OCI-LY7 (cell line): ENCODE measurements around the gene ADAMTS2. TPM values are rescaled to one million over a fixed set of nuclear protein-coding genes. Genes with fewer than 3 reads are reported as not detected.

Experiments
- BruUV-seq: library from RNA; stranded (reverse); fragments of 400-500 nt; replicated peaks from 2 replicates; lab custom pipeline; 2021; lab: Mats Ljungman, UMichigan
- CTCF ChIA-PET: fragments of 300-600 bp; sonication (Branson Sonifier 250); formaldehyde crosslinking; loops from one replicate; lab custom pipeline; 2022; ENCODE audit warnings: antibody characterized with exemption; ENCODE audit not compliant: unreplicated experiment; lab: Charles Lee
- POLR2A ChIA-PET: fragments of 300-600 bp; sonication (Branson Sonifier 250); formaldehyde crosslinking; loops from one replicate; lab custom pipeline; 2022; ENCODE audit warnings: antibody characterized with exemption; lab: Charles Lee
- DNase-seq: peaks from one replicate; pipeline ENCODE4 v3.0.0-alpha.2; 2015; ENCODE audit warnings: low spot score
- H2AFZ ChIP-seq: fragments of 200-600 bp; sonication (generic), shearing (Covaris generic); 2 replicates; pipeline ENCODE4 v1.6.1; 2014; ENCODE audit warnings: mild to moderate bottlenecking, antibody characterized with exemption, low read length, moderate library complexity
- H3K27ac ChIP-seq: fragments of 200-600 bp; sonication (generic); 2 replicates; pipeline ENCODE4 v1.5.1; 2014; ENCODE audit warnings: mixed run types, low read depth, mild to moderate bottlenecking, moderate library complexity, low read length, inconsistent platforms; ENCODE audit not compliant: poor library complexity, severe bottlenecking
- H3K36me3 ChIP-seq: fragments of 200-600 bp; sonication (generic); 2 replicates; pipeline ENCODE4 v1.6.1; 2014; ENCODE audit warnings: mild to moderate bottlenecking, antibody characterized with exemption, low read length, moderate library complexity, mixed read lengths; ENCODE audit not compliant: insufficient read depth
- H3K4me1 ChIP-seq: fragments of 200-600 bp; sonication (generic); 2 replicates; pipeline ENCODE4 v1.5.1; 2014; ENCODE audit warnings: mild to moderate bottlenecking, low read length; ENCODE audit not compliant: insufficient read depth, poor library complexity, severe bottlenecking
- H3K4me2 ChIP-seq: fragments of 200-600 bp; sonication (generic); 2 replicates; pipeline ENCODE4 v1.6.1; 2014; ENCODE audit warnings: mild to moderate bottlenecking, low read length
- H3K4me3 ChIP-seq: fragments of 200-600 bp; sonication (generic); 2 replicates; pipeline ENCODE4 v1.5.1; 2014; ENCODE audit warnings: mild to moderate bottlenecking, low read depth, low read length; ENCODE audit not compliant: poor library complexity, severe bottlenecking
- H3K79me2 ChIP-seq: fragments of 200-600 bp; sonication (generic); 2 replicates; pipeline ENCODE4 v1.6.1; 2016; ENCODE audit warnings: low read depth, mild to moderate bottlenecking, low read length, moderate library complexity, mixed read lengths; ENCODE audit not compliant: insufficient read depth
- H3K9me2 ChIP-seq: fragments of 200-600 bp; sonication (generic); 2 replicates; pipeline ENCODE4 v1.6.1; 2016; ENCODE audit warnings: mild to moderate bottlenecking, low read length, mixed read lengths; ENCODE audit not compliant: insufficient read depth
- H3K9me3 ChIP-seq: fragments of 200-600 bp; sonication (generic); 2 replicates; pipeline ENCODE4 v1.6.1; 2014; ENCODE audit warnings: mild to moderate bottlenecking, mixed run types, low read length, mixed read lengths
- H4K20me1 ChIP-seq: fragments of 200-600 bp; sonication (generic); 2 replicates; pipeline ENCODE4 v1.6.1; 2014; ENCODE audit warnings: mild to moderate bottlenecking, antibody characterized with exemption, low read length, moderate library complexity, mixed read lengths; ENCODE audit not compliant: insufficient read depth
- EZH2phosphoT487 ChIP-seq: fragments of 200-600 bp; sonication (generic); IDR thresholded peaks from 2 replicates; pipeline ENCODE4 v1.6.1; 2018; ENCODE audit warnings: low read depth, borderline replicate concordance, mild to moderate bottlenecking, mixed run types, antibody characterized with exemption, low read length, moderate library complexity, mixed read lengths
- intact Hi-C: fragments of 100-400 bp; cut with micrococcal nuclease; formaldehyde crosslinking; loops from one replicate; pipeline ENCODE4 v1.10.0; 2022; ENCODE audit not compliant: unreplicated experiment
- total RNA-seq, 2 experiments: library from RNA; depleted of rRNA in 1 of 2; stranded (reverse); fragments of >200 nt in 1 of 2; shearing (Covaris generic) in 1 of 2; gene quantifications; 2 replicates each; pipeline ENCODE4 v1.2.3, GENCODE V29; 2014 to 2022
- TF ChIP-seq, protein P1 (sequence below): fragments of 200-600 bp; sonication (generic); conservative IDR thresholded peaks from 2 replicates; pipeline ENCODE4 v1.5.1; 2014; ENCODE audit warnings: mild to moderate bottlenecking, antibody characterized with exemption, low read length, moderate library complexity, mixed read lengths

ADAMTS2 gene
- total RNA-seq, 2 experiments from 2014 or later: not detected

DNA sequence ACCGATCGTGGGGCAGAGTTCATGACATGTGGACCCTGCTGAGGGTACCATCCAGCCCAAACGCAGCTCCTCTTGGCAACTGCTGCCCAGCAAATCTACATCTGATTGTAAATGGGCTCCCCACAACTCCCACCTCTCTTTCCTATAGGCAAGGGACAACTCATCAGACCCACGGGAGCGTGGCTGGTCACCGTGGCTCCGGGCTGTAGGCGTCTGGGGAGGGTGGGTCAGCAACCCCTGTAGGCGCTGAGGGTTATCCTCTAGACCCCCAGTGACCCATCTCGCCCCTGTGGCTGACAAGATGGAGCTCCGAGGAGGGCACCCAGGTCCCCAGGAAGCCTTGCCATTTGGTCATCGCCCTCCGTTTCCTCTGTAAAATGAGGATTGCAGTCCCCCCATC lies 162.7 kb downstream of the ADAMTS2 start:
- Histone ChIP-seq H3K9me2 (no peaks in the 10 kb centered on the region), H3K4me2 (no peak overlapping the region), H3K36me3 (no peaks in the 10 kb centered on the region), H3K27ac (no peak overlapping the region), H3K9me3 (no peaks in the 10 kb centered on the region), H3K4me3 (no peak overlapping the region), H4K20me1 (no peaks in the 10 kb centered on the region), H2AFZ (no peak overlapping the region), H3K4me1 (no peaks in the 10 kb centered on the region), H3K79me2 (no peaks in the 10 kb centered on the region)
- no peak for DNase-seq
- ChIA-PET CTCF (no interaction called here), POLR2A (no interaction called here)
- intact Hi-C loops: no loop called here
- no TSS peak for BruUV-seq
- TF ChIP-seq, protein P1, sequence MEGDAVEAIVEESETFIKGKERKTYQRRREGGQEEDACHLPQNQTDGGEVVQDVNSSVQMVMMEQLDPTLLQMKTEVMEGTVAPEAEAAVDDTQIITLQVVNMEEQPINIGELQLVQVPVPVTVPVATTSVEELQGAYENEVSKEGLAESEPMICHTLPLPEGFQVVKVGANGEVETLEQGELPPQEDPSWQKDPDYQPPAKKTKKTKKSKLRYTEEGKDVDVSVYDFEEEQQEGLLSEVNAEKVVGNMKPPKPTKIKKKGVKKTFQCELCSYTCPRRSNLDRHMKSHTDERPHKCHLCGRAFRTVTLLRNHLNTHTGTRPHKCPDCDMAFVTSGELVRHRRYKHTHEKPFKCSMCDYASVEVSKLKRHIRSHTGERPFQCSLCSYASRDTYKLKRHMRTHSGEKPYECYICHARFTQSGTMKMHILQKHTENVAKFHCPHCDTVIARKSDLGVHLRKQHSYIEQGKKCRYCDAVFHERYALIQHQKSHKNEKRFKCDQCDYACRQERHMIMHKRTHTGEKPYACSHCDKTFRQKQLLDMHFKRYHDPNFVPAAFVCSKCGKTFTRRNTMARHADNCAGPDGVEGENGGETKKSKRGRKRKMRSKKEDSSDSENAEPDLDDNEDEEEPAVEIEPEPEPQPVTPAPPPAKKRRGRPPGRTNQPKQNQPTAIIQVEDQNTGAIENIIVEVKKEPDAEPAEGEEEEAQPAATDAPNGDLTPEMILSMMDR: no peak
- TF ChIP-seq EZH2phosphoT487: no peak

DNA sequence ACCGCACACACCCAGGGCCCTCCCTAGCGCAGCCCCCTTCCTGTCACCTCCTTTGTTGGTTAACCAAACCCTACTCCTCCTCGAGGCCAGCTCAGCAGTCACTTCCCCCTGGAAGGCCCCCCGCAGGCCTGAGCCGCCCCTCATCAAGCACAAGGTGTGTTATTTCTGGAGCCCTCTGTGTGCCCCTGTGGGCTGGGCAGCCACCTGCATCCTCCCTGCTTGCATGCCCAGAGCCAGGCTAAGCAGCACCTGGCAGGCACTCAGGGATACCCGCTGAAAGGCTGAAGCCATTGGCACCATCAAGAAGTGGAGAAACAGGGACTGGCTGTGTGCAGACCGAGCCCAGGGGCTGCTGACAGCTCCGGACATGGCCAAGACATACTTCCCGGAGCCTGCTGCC lies 163.3 kb downstream of the ADAMTS2 start:
- intact Hi-C loops: no loop called here
- CTCF ChIA-PET: no interaction called here
- no peaks in the 10 kb centered on the region for H3K9me3 ChIP-seq
- H3K4me2 ChIP-seq: no peak overlapping the region
- no peaks in the 10 kb centered on the region for H3K9me2 ChIP-seq
- no peak overlapping the region for H3K27ac ChIP-seq
- BruUV-seq: no TSS peak
- no peak for TF ChIP-seq EZH2phosphoT487
- TF ChIP-seq, protein P1: no peak
- no peaks in the 10 kb centered on the region for H3K4me1 ChIP-seq
- no peaks in the 10 kb centered on the region for H3K36me3 ChIP-seq
- DNase-seq: no peak
- no peaks in the 10 kb centered on the region for H4K20me1 ChIP-seq
- no peak overlapping the region for H3K4me3 ChIP-seq
- H2AFZ ChIP-seq: no peak overlapping the region
- H3K79me2 ChIP-seq: no peaks in the 10 kb centered on the region
- POLR2A ChIA-PET: no interaction called here

DNA sequence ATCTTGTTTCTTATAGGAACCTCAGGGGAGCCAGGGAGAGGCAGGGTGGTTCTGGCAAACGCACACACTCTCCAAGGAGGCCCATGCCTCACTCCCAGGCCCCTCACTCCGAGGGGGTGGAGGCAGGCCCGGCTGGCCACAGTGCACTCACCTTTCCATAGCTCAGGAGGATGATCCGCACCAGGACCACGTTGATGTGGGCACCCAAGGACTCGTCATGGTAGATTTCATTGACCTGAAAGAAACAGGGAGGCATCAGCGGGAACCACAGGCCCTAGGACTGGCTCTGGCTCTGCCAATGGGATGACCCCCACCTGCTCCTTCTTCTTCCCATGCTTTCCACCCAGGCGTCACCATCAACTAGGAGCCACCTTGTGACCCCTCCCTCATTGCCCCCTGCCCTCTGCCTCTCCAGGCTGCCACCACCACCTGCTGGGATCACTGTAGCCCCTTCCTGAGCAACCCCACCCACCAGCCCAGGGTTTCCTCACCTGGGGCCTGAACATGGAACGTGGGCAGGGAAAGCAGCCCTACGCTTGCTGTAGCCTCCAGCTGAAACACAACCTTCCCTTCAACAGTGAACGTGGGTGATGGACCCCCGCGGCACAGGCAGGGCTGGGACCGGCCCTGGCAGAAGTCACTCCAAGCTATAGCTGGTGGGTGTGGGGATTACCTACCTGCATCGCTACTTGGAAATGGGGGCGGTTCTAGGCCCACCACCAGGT lies 164.2 kb downstream of the ADAMTS2 start:
- Histone ChIP-seq H3K36me3 (no peaks in the 10 kb centered on the region), H2AFZ (no peak overlapping the region), H3K4me2 (no peak overlapping the region), H3K27ac (no peak overlapping the region), H3K9me2 (no peaks in the 10 kb centered on the region), H3K4me1 (no peaks in the 10 kb centered on the region), H4K20me1 (no peaks in the 10 kb centered on the region), H3K9me3 (no peaks in the 10 kb centered on the region), H3K79me2 (no peaks in the 10 kb centered on the region), H3K4me3 (no peak overlapping the region)
- TF ChIP-seq, protein P1: no peak
- no peak for TF ChIP-seq EZH2phosphoT487
- DNase-seq: no peak
- ChIA-PET POLR2A (no interaction called here), CTCF (interaction anchor here (0.5 kb wide), 1 partner anchor 93 kb away, joined by 6 read pairs; no protein-coding TSS in a partner anchor)
- intact Hi-C loops: no loop called here
- BruUV-seq: no TSS peak
